ENCODE data around the gene ACR.

ACR gene

GRCh38 chr22:50697667-50698506 lies 40.1 kb upstream of the ACR start:
- peaks cover 3% of the 10 kb centered on the region for H3K4me1 ChIP-seq (ENCODE audit: control insufficient read depth, insufficient read depth, low read length, unreplicated experiment)
- H3K4me3 ChIP-seq (ENCODE audit: low read depth, low read length): peak overlapping the region; percentile 73
- H3K27ac ChIP-seq (ENCODE audit: low read depth, low read length): peak overlapping the region; percentile 77
- no peaks in the 10 kb centered on the region for H3K27me3 ChIP-seq (ENCODE audit: insufficient read depth, low read length)
- no peaks in the 10 kb centered on the region for H3K79me2 ChIP-seq (ENCODE audit: control insufficient read depth, insufficient read depth, low read length, unreplicated experiment)
- no peak overlapping the region for H2AFZ ChIP-seq (ENCODE audit: low read length, unreplicated experiment)
- H3K36me3 ChIP-seq (ENCODE audit: insufficient read depth, low read length): no peaks in the 10 kb centered on the region

- Histone ChIP-seq H3K4me3 (ENCODE audit: low read depth, low read length) (no peak overlapping the region), H3K27ac (ENCODE audit: low read depth, low read length) (peak overlapping the region; percentile 77), H3K36me3 (ENCODE audit: insufficient read depth, low read length) (no peaks in the 10 kb centered on the region), H2AFZ (ENCODE audit: low read length, unreplicated experiment) (no peak overlapping the region), H3K27me3 (ENCODE audit: insufficient read depth, low read length) (no peaks in the 10 kb centered on the region), H3K79me2 (ENCODE audit: control insufficient read depth, insufficient read depth, low read length, unreplicated experiment) (no peaks in the 10 kb centered on the region), H3K4me1 (ENCODE audit: control insufficient read depth, insufficient read depth, low read length, unreplicated experiment) (peaks cover 3% of the 10 kb centered on the region)
These were observed 39.5 kb upstream of the ACR start for GRCh38 chr22:50698546-50698945.

GRCh38 chr22:50699001-50699755 lies 38.8 kb upstream of the ACR start:
- Histone ChIP-seq H3K79me2 (ENCODE audit: control insufficient read depth, insufficient read depth, low read length, unreplicated experiment) (no peaks in the 10 kb centered on the region), H3K27ac (ENCODE audit: low read depth, low read length) (peak overlapping the region; percentile 77), H3K4me1 (ENCODE audit: control insufficient read depth, insufficient read depth, low read length, unreplicated experiment) (peaks cover 3% of the 10 kb centered on the region), H3K4me3 (ENCODE audit: low read depth, low read length) (no peak overlapping the region), H3K36me3 (ENCODE audit: insufficient read depth, low read length) (no peaks in the 10 kb centered on the region), H3K27me3 (ENCODE audit: insufficient read depth, low read length) (no peaks in the 10 kb centered on the region), H2AFZ (ENCODE audit: low read length, unreplicated experiment) (no peak overlapping the region)

GRCh38 chr22:50699756-50700386 lies 38.1 kb upstream of the ACR start:
- Histone ChIP-seq H3K4me1 (ENCODE audit: control insufficient read depth, insufficient read depth, low read length, unreplicated experiment) (peaks cover 3% of the 10 kb centered on the region), H3K36me3 (ENCODE audit: insufficient read depth, low read length) (no peaks in the 10 kb centered on the region), H3K4me3 (ENCODE audit: low read depth, low read length) (no peak overlapping the region), H2AFZ (ENCODE audit: low read length, unreplicated experiment) (no peak overlapping the region), H3K79me2 (ENCODE audit: control insufficient read depth, insufficient read depth, low read length, unreplicated experiment) (no peaks in the 10 kb centered on the region), H3K27ac (ENCODE audit: low read depth, low read length) (no peak overlapping the region), H3K27me3 (ENCODE audit: insufficient read depth, low read length) (no peaks in the 10 kb centered on the region)

GRCh38 chr22:50700387-50701075 lies 37.5 kb upstream of the ACR start:
- Histone ChIP-seq H3K27me3 (ENCODE audit: insufficient read depth, low read length) (no peaks in the 10 kb centered on the region), H2AFZ (ENCODE audit: low read length, unreplicated experiment) (no peak overlapping the region), H3K4me1 (ENCODE audit: control insufficient read depth, insufficient read depth, low read length, unreplicated experiment) (peaks cover 3% of the 10 kb centered on the region), H3K27ac (ENCODE audit: low read depth, low read length) (no peak overlapping the region), H3K79me2 (ENCODE audit: control insufficient read depth, insufficient read depth, low read length, unreplicated experiment) (no peaks in the 10 kb centered on the region), H3K4me3 (ENCODE audit: low read depth, low read length) (no peak overlapping the region), H3K36me3 (ENCODE audit: insufficient read depth, low read length) (no peaks in the 10 kb centered on the region)

- Histone ChIP-seq H3K36me3 (ENCODE audit: insufficient read depth, low read length) (no peaks in the 10 kb centered on the region), H3K27ac (ENCODE audit: low read depth, low read length) (no peak overlapping the region), H3K4me1 (ENCODE audit: control insufficient read depth, insufficient read depth, low read length, unreplicated experiment) (peaks cover 3% of the 10 kb centered on the region), H3K4me3 (ENCODE audit: low read depth, low read length) (no peak overlapping the region), H3K27me3 (ENCODE audit: insufficient read depth, low read length) (no peaks in the 10 kb centered on the region), H2AFZ (ENCODE audit: low read length, unreplicated experiment) (no peak overlapping the region), H3K79me2 (ENCODE audit: control insufficient read depth, insufficient read depth, low read length, unreplicated experiment) (no peaks in the 10 kb centered on the region)
These were observed 37.0 kb upstream of the ACR start for GRCh38 chr22:50701076-50701419.

- H2AFZ ChIP-seq (ENCODE audit: low read length, unreplicated experiment): no peak overlapping the region
- H3K27ac ChIP-seq (ENCODE audit: low read depth, low read length): no peak overlapping the region
- H3K4me1 ChIP-seq (ENCODE audit: control insufficient read depth, insufficient read depth, low read length, unreplicated experiment): peaks cover 3% of the 10 kb centered on the region
- no peaks in the 10 kb centered on the region for H3K36me3 ChIP-seq (ENCODE audit: insufficient read depth, low read length)
- H3K4me3 ChIP-seq (ENCODE audit: low read depth, low read length): no peak overlapping the region
- H3K27me3 ChIP-seq (ENCODE audit: insufficient read depth, low read length): no peaks in the 10 kb centered on the region
- H3K79me2 ChIP-seq (ENCODE audit: control insufficient read depth, insufficient read depth, low read length, unreplicated experiment): no peaks in the 10 kb centered on the region
These were observed 36.4 kb upstream of the ACR start for GRCh38 chr22:50701428-50702154.

GRCh38 chr22:50702261-50702671 lies 35.7 kb upstream of the ACR start:
- no peaks in the 10 kb centered on the region for H3K79me2 ChIP-seq (ENCODE audit: control insufficient read depth, insufficient read depth, low read length, unreplicated experiment)
- H3K27ac ChIP-seq (ENCODE audit: low read depth, low read length): no peak overlapping the region
- H3K36me3 ChIP-seq (ENCODE audit: insufficient read depth, low read length): no peaks in the 10 kb centered on the region
- H2AFZ ChIP-seq (ENCODE audit: low read length, unreplicated experiment): no peak overlapping the region
- H3K4me3 ChIP-seq (ENCODE audit: low read depth, low read length): no peak overlapping the region
- H3K27me3 ChIP-seq (ENCODE audit: insufficient read depth, low read length): no peaks in the 10 kb centered on the region
- H3K4me1 ChIP-seq (ENCODE audit: control insufficient read depth, insufficient read depth, low read length, unreplicated experiment): peaks cover 3% of the 10 kb centered on the region

GRCh38 chr22:50702821-50703725 lies 34.9 kb upstream of the ACR start:
- no peaks in the 10 kb centered on the region for H3K79me2 ChIP-seq (ENCODE audit: control insufficient read depth, insufficient read depth, low read length, unreplicated experiment)
- no peaks in the 10 kb centered on the region for H3K36me3 ChIP-seq (ENCODE audit: insufficient read depth, low read length)
- H3K4me3 ChIP-seq (ENCODE audit: low read depth, low read length): no peak overlapping the region
- H3K4me1 ChIP-seq (ENCODE audit: control insufficient read depth, insufficient read depth, low read length, unreplicated experiment): peaks cover 3% of the 10 kb centered on the region
- H3K27me3 ChIP-seq (ENCODE audit: insufficient read depth, low read length): no peaks in the 10 kb centered on the region
- H2AFZ ChIP-seq (ENCODE audit: low read length, unreplicated experiment): no peak overlapping the region
- no peak overlapping the region for H3K27ac ChIP-seq (ENCODE audit: low read depth, low read length)
